ENCODE data around the gene WNK4.
A peak's percentile ranks its signal among the peaks of the same experiment; 100 is the strongest.

The WNK4 gene

GRCh38 chr17:42814633-42815399 is 34.4 kb downstream of the WNK4 start:
- no peaks in the 10 kb centered on the region for H3K4me1 ChIP-seq
- no peak for DNase-seq
- H3K4me3 ChIP-seq (ENCODE audit: low read depth, low read length), result no peak overlapping the region
- H3K36me3 ChIP-seq, result peaks cover 43% of the 10 kb centered on the region
- no peak for TF ChIP-seq CTCF (IDR thresholded peaks at IDR 0.05; ENCODE audit: low read depth, low read length)
- H3K9me3 ChIP-seq, result no peaks in the 10 kb centered on the region
- no peaks in the 10 kb centered on the region for H3K27me3 ChIP-seq

- peaks cover 33% of the 10 kb centered on the region for H3K36me3 ChIP-seq
- H3K9me3 ChIP-seq, result no peaks in the 10 kb centered on the region
- no peaks in the 10 kb centered on the region for H3K27me3 ChIP-seq
- DNase-seq, result no peak
- no peak for TF ChIP-seq CTCF (IDR thresholded peaks at IDR 0.05; ENCODE audit: low read depth, low read length)
- H3K4me1 ChIP-seq, result no peaks in the 10 kb centered on the region
- no peak overlapping the region for H3K4me3 ChIP-seq (ENCODE audit: low read depth, low read length)
Measured at GRCh38 chr17:42817866-42818265, 37.5 kb downstream of the WNK4 start.

- no peak for TF ChIP-seq CTCF (IDR thresholded peaks at IDR 0.05; ENCODE audit: low read depth, low read length)
- Histone ChIP-seq H3K4me3 (ENCODE audit: low read depth, low read length) (no peak overlapping the region), H3K36me3 (peaks cover 33% of the 10 kb centered on the region), H3K4me1 (no peaks in the 10 kb centered on the region), H3K27me3 (no peaks in the 10 kb centered on the region), H3K9me3 (no peaks in the 10 kb centered on the region)
- DNase-seq, result no peak
Measured at GRCh38 chr17:42818379-42818778, 38.0 kb downstream of the WNK4 start.

GRCh38 chr17:42819939-42820535 is 39.6 kb downstream of the WNK4 start:
- Histone ChIP-seq H3K27me3 (no peaks in the 10 kb centered on the region), H3K4me1 (no peaks in the 10 kb centered on the region), H3K36me3 (peaks cover 29% of the 10 kb centered on the region), H3K4me3 (ENCODE audit: low read depth, low read length) (no peak overlapping the region), H3K9me3 (no peaks in the 10 kb centered on the region)
- peak; percentile 81 for DNase-seq
- TF ChIP-seq CTCF (IDR thresholded peaks at IDR 0.05; ENCODE audit: low read depth, low read length), result peak; percentile 92

GRCh38 chr17:42821176-42821575 is 40.8 kb downstream of the WNK4 start:
- H3K27me3 ChIP-seq, result no peaks in the 10 kb centered on the region
- peaks cover 21% of the 10 kb centered on the region for H3K36me3 ChIP-seq
- H3K4me3 ChIP-seq (ENCODE audit: low read depth, low read length), result no peak overlapping the region
- no peaks in the 10 kb centered on the region for H3K9me3 ChIP-seq
- no peak for DNase-seq
- TF ChIP-seq CTCF (IDR thresholded peaks at IDR 0.05; ENCODE audit: low read depth, low read length), result no peak
- H3K4me1 ChIP-seq, result no peaks in the 10 kb centered on the region

- TF ChIP-seq CTCF (IDR thresholded peaks at IDR 0.05; ENCODE audit: low read depth, low read length), result no peak
- Histone ChIP-seq H3K36me3 (no peaks in the 10 kb centered on the region), H3K27me3 (peaks cover 6% of the 10 kb centered on the region; the same call in 1 of the 2 replicates), H3K4me3 (ENCODE audit: low read depth, low read length) (no peak overlapping the region), H3K4me1 (no peaks in the 10 kb centered on the region), H3K9me3 (no peaks in the 10 kb centered on the region)
- no peak for DNase-seq
Measured at GRCh38 chr17:42827472-42827871, 47.1 kb downstream of the WNK4 start.

All from BE2C (cell line).